Neural cell (in vitro differentiated cells): ENCODE data around the gene CDC20. TPM values are rescaled to one million over a fixed set of nuclear protein-coding genes. Genes with fewer than 3 reads are reported as not detected.

Experiments
- H2AFZ ChIP-seq: fragments of 200-600, 300-800 bp; sonication (generic), shearing (Covaris generic); 2 replicates; pipeline ENCODE4 v1.6.0; 2014; ENCODE audit warnings: low read depth, mild to moderate bottlenecking, antibody characterized with exemption, low read length, moderate library complexity
- H3F3A ChIP-seq: fragments of 200-600 bp; shearing (Covaris generic); 2 replicates; pipeline ENCODE4 v1.6.1; 2016; ENCODE audit warnings: mild to moderate bottlenecking, moderate library complexity, mixed read lengths, antibody characterized with exemption, low read length; ENCODE audit not compliant: insufficient read depth, poor library complexity, severe bottlenecking
- H3K27ac ChIP-seq: fragments of 200-600, 300-800 bp; sonication (generic), shearing (Covaris generic); 2 replicates; pipeline ENCODE4 v1.5.1; 2014; ENCODE audit warnings: mild to moderate bottlenecking, low read length, moderate library complexity
- H3K27me3 ChIP-seq: fragments of 300-800, 200-600 bp; sonication (generic), shearing (Covaris generic); 2 replicates; pipeline ENCODE4 v1.6.0; 2014; ENCODE audit warnings: mild to moderate bottlenecking, low read depth, low read length, moderate library complexity; ENCODE audit not compliant: insufficient read depth
- H3K36me3 ChIP-seq: fragments of 300-800, 200-600 bp; sonication (generic), shearing (Covaris generic); 2 replicates; pipeline ENCODE4 v1.5.1; 2014; ENCODE audit warnings: mild to moderate bottlenecking, antibody characterized with exemption, low read length, moderate library complexity; ENCODE audit not compliant: insufficient read depth
- H3K4me2 ChIP-seq: fragments of 300-800, 200-600 bp; sonication (generic), shearing (Covaris generic); 2 replicates; pipeline ENCODE4 v1.6.0; 2014; ENCODE audit warnings: mild to moderate bottlenecking, low read length
- H3K4me3 ChIP-seq: fragments of 300-800, 200-600 bp; sonication (generic), shearing (Covaris generic); 2 replicates; pipeline ENCODE4 v1.5.1; 2014; ENCODE audit warnings: mild to moderate bottlenecking, low read length, moderate library complexity
- H3K79me2 ChIP-seq: fragments of 200-600 bp; shearing (Covaris generic); replicated peaks from 2 replicates; pipeline ENCODE4 v1.6.0; 2014; ENCODE audit warnings: mild to moderate bottlenecking, low read length, moderate library complexity; ENCODE audit not compliant: insufficient read depth
- H3K9ac ChIP-seq: fragments of 300-800, 200-600 bp; sonication (generic), shearing (Covaris generic); 2 replicates; pipeline ENCODE4 v1.6.1; 2016; ENCODE audit warnings: mild to moderate bottlenecking, low read length, mixed read lengths
- H3K9me2 ChIP-seq: fragments of 200-600 bp; shearing (Covaris generic); 2 replicates; pipeline ENCODE4 v1.6.1; 2016; ENCODE audit warnings: mild to moderate bottlenecking, low read length, mixed read lengths; ENCODE audit not compliant: insufficient read depth
- H3K9me3 ChIP-seq: fragments of 200-600, 300-800 bp; sonication (generic), shearing (Covaris generic); 2 replicates; pipeline ENCODE4 v1.6.1; 2016; ENCODE audit warnings: mild to moderate bottlenecking, mixed run types, low read length, moderate library complexity, mixed read lengths
- H4K20me1 ChIP-seq: fragments of 200-600 bp; shearing (Covaris generic); 2 replicates; pipeline ENCODE4 v1.6.1; 2016; ENCODE audit warnings: mild to moderate bottlenecking, mixed run types; ENCODE audit not compliant: insufficient read depth
- EP300 ChIP-seq: fragments of 450-650 bp; conservative IDR thresholded peaks from 2 replicates; pipeline ENCODE4 v1.6.1; 2014; ENCODE audit warnings: antibody characterized with exemption, mild to moderate bottlenecking, moderate library complexity; ENCODE audit not compliant: poor library complexity, severe bottlenecking
- EZH2 ChIP-seq: fragments of 200-600, 300-800 bp; shearing (Covaris generic), sonication (generic); IDR thresholded peaks from 2 replicates; pipeline ENCODE4 v1.6.1; 2014; ENCODE audit warnings: antibody characterized with exemption, low read length, borderline replicate concordance, mild to moderate bottlenecking; ENCODE audit not compliant: insufficient read depth, poor library complexity, severe bottlenecking
- MXI1 ChIP-seq: fragments of 450-650 bp; conservative IDR thresholded peaks from 2 replicates; pipeline ENCODE4 v1.6.1; 2014; ENCODE audit warnings: antibody characterized with exemption, mild to moderate bottlenecking; ENCODE audit not compliant: poor library complexity, severe bottlenecking
- POLR2AphosphoS5 ChIP-seq: IDR thresholded peaks from 2 replicates; pipeline ENCODE4 v1.6.1; 2012
- RAD21 ChIP-seq: fragments of 450-650 bp; conservative IDR thresholded peaks from 2 replicates; pipeline ENCODE4 v1.6.1; 2014; ENCODE audit warnings: antibody characterized with exemption, mild to moderate bottlenecking, moderate library complexity
- SMC3 ChIP-seq: fragments of 450-650 bp; conservative IDR thresholded peaks from 2 replicates; pipeline ENCODE4 v1.6.1; 2014; ENCODE audit warnings: antibody characterized with exemption, mild to moderate bottlenecking, moderate library complexity; ENCODE audit not compliant: poor library complexity
- TAF1 ChIP-seq: IDR thresholded peaks from 2 replicates; pipeline ENCODE4 v1.6.1; 2012; ENCODE audit warnings: low read depth
- polyA plus RNA-seq: library from polyadenylated mRNA; depleted of rRNA; stranded (reverse); fragments of >200 nt; gene quantifications from 2 replicates; pipeline ENCODE4 v1.2.3, GENCODE V29; 2014
- TF ChIP-seq, protein P1 (sequence below): IDR thresholded peaks from 2 replicates; pipeline ENCODE4 v1.6.1; 2012; ENCODE audit warnings: borderline replicate concordance
- TF ChIP-seq, protein P2 (sequence below): fragments of 450-650 bp; IDR thresholded peaks from 2 replicates; pipeline ENCODE4 v1.5.1; 2014; ENCODE audit warnings: antibody characterized with exemption, mild to moderate bottlenecking, moderate library complexity; ENCODE audit not compliant: poor library complexity, severe bottlenecking

The CDC20 gene
- polyA plus RNA-seq, 1 donor from 2014 or later, result 2.8 TPM

DNA sequence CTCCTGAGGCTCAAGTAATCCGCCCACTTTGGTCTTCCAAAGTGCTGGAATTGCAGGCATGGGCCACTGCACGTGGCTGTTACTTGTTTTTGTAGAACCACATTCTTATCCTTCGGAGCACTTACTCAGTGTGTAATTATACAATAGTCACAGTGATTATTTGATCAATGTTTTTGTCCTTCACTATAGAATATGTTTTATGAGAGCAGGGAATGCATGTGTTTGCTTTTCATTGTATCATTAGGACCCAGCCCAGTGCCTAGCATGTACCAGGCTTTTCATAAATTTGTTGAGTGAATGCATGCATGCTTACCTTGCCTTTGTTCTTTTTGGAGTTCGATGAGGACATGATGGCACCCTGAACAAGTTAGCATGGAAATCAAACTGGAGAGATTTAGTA, 36.7 kb downstream of the CDC20 start:
- no peak overlapping the region for H3K4me3 ChIP-seq
- no peaks in the 10 kb centered on the region for H4K20me1 ChIP-seq
- no peak overlapping the region for H3K9ac ChIP-seq
- TF ChIP-seq EZH2 (no peak), TAF1 (no peak), RAD21 (no peak), MXI1 (no peak), SMC3 (no peak), EP300 (no peak), POLR2AphosphoS5 (no peak)
- TF ChIP-seq, protein P1, sequence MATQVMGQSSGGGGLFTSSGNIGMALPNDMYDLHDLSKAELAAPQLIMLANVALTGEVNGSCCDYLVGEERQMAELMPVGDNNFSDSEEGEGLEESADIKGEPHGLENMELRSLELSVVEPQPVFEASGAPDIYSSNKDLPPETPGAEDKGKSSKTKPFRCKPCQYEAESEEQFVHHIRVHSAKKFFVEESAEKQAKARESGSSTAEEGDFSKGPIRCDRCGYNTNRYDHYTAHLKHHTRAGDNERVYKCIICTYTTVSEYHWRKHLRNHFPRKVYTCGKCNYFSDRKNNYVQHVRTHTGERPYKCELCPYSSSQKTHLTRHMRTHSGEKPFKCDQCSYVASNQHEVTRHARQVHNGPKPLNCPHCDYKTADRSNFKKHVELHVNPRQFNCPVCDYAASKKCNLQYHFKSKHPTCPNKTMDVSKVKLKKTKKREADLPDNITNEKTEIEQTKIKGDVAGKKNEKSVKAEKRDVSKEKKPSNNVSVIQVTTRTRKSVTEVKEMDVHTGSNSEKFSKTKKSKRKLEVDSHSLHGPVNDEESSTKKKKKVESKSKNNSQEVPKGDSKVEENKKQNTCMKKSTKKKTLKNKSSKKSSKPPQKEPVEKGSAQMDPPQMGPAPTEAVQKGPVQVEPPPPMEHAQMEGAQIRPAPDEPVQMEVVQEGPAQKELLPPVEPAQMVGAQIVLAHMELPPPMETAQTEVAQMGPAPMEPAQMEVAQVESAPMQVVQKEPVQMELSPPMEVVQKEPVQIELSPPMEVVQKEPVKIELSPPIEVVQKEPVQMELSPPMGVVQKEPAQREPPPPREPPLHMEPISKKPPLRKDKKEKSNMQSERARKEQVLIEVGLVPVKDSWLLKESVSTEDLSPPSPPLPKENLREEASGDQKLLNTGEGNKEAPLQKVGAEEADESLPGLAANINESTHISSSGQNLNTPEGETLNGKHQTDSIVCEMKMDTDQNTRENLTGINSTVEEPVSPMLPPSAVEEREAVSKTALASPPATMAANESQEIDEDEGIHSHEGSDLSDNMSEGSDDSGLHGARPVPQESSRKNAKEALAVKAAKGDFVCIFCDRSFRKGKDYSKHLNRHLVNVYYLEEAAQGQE, result no peak
- TF ChIP-seq, protein P2, sequence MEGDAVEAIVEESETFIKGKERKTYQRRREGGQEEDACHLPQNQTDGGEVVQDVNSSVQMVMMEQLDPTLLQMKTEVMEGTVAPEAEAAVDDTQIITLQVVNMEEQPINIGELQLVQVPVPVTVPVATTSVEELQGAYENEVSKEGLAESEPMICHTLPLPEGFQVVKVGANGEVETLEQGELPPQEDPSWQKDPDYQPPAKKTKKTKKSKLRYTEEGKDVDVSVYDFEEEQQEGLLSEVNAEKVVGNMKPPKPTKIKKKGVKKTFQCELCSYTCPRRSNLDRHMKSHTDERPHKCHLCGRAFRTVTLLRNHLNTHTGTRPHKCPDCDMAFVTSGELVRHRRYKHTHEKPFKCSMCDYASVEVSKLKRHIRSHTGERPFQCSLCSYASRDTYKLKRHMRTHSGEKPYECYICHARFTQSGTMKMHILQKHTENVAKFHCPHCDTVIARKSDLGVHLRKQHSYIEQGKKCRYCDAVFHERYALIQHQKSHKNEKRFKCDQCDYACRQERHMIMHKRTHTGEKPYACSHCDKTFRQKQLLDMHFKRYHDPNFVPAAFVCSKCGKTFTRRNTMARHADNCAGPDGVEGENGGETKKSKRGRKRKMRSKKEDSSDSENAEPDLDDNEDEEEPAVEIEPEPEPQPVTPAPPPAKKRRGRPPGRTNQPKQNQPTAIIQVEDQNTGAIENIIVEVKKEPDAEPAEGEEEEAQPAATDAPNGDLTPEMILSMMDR, result no peak
- no peak overlapping the region for H3K27ac ChIP-seq
- H3F3A ChIP-seq, result no peaks in the 10 kb centered on the region
- no peak overlapping the region for H2AFZ ChIP-seq
- H3K79me2 ChIP-seq, result peaks cover 12% of the 10 kb centered on the region
- H3K27me3 ChIP-seq, result no peaks in the 10 kb centered on the region
- H3K9me3 ChIP-seq, result no peaks in the 10 kb centered on the region
- H3K36me3 ChIP-seq, result no peaks in the 10 kb centered on the region
- no peak overlapping the region for H3K4me2 ChIP-seq
- no peaks in the 10 kb centered on the region for H3K9me2 ChIP-seq

DNA sequence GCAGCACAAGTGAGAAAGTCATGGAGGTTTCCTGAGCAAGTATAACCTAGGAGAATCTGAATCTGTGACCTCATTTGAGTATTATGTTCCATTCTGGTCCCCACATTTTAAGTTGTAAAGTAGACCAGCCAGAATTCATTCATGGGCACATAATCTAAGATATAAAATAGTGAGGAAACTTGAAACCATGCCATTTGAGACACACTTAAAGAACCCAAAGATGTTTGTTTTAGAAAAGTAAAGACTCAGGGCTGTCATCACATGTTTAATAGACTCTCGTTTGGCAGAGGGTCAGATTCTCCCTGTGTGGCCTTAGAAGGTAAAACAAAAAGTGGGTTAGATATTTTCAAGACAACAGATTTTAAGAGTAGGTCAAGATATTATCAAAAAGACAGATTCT, 37.3 kb downstream of the CDC20 start:
- H3K79me2 ChIP-seq, result peaks cover 7% of the 10 kb centered on the region
- H3K9me3 ChIP-seq, result no peaks in the 10 kb centered on the region
- no peaks in the 10 kb centered on the region for H3K36me3 ChIP-seq
- no peaks in the 10 kb centered on the region for H3F3A ChIP-seq
- no peak overlapping the region for H3K9ac ChIP-seq
- H2AFZ ChIP-seq, result no peak overlapping the region
- no peaks in the 10 kb centered on the region for H3K27me3 ChIP-seq
- TF ChIP-seq RAD21 (no peak), TAF1 (no peak), SMC3 (no peak)
- TF ChIP-seq, protein P2, result no peak
- H3K27ac ChIP-seq, result no peak overlapping the region
- H3K9me2 ChIP-seq, result no peaks in the 10 kb centered on the region
- H3K4me2 ChIP-seq, result no peak overlapping the region
- no peak overlapping the region for H3K4me3 ChIP-seq
- H4K20me1 ChIP-seq, result no peaks in the 10 kb centered on the region
